K562 (cell line): ENCODE measurements around the gene FANCD2. TPM values are rescaled to one million over a fixed set of nuclear protein-coding genes. Genes with fewer than 3 reads are reported as not detected.
A peak's percentile ranks its signal among the peaks of the same experiment; 100 is the strongest.

ENCODE experiments used
- BRD4 ChIP-seq: fragments of 200-600 bp; sonication (generic); IDR thresholded peaks from 2 replicates; pipeline ENCODE4 v1.6.1; 2017; ENCODE audit warnings: inconsistent platforms
- CHCHD3 ChIP-seq: fragments of 250-450 bp; sonication (Bioruptor Pico); IDR thresholded peaks from 2 replicates; pipeline ENCODE4 v2.1.2; 2022; ENCODE audit warnings: mild to moderate bottlenecking
- EHMT2 ChIP-seq: fragments of 450-650 bp; IDR thresholded peaks from 2 replicates; pipeline ENCODE4 v1.6.1; 2018; ENCODE audit warnings: antibody characterized with exemption
- ESRRA ChIP-seq: fragments of 450-650 bp; IDR thresholded peaks from 2 replicates; pipeline ENCODE4 v1.6.1; 2014; ENCODE audit warnings: low read depth, mild to moderate bottlenecking, moderate library complexity, borderline replicate concordance
- ETV6 ChIP-seq, 3 experiments: fragments of 150-350 bp in 1 of 3; sonication (generic) in 1 of 3; formaldehyde crosslinking in 1 of 3; IDR thresholded peaks; 2 replicates each; pipeline versions ENCODE4 v1.6.1 to v1.8.0; 2014 to 2022; ENCODE audit warnings: borderline replicate concordance in 2 of 3, low read depth in 2 of 3, antibody characterized with exemption in 1 of 3, low read length in 1 of 3, mild to moderate bottlenecking in 1 of 3, missing genetic modification reagents in 1 of 3
- FOXK2 ChIP-seq, 2 experiments: fragments of 450-650 bp; IDR thresholded peaks in 1 of 2; conservative IDR thresholded peaks in 1 of 2; 2 replicates each; pipeline ENCODE4 v1.6.1; 2016; ENCODE audit warnings: low read depth in 2 of 2, mild to moderate bottlenecking in 1 of 2
- GABPA ChIP-seq: fragments of 200-800 bp; sonication (Bioruptor generic); conservative IDR thresholded peaks from 2 replicates; pipeline ENCODE4 v1.6.1; 2016; ENCODE audit warnings: low read depth, missing genetic modification characterization, missing compliant biosample characterization
- HDAC2 ChIP-seq: fragments of 450-650 bp; IDR thresholded peaks from 2 replicates; pipeline ENCODE4 v1.6.1; 2016; ENCODE audit warnings: mild to moderate bottlenecking
- JUN ChIP-seq, 2 experiments: sonication (generic) in 1 of 2; formaldehyde crosslinking in 1 of 2; IDR thresholded peaks; 2 replicates each; pipeline versions ENCODE4 v1.6.1 to v1.8.0; 2012 to 2022; ENCODE audit warnings: borderline replicate concordance in 2 of 2, mild to moderate bottlenecking in 2 of 2, improper control_type of control experiment in 1 of 2, low read depth in 1 of 2, low read length in 1 of 2, missing genetic modification reagents in 1 of 2
- MAZ ChIP-seq, 2 experiments: fragments of 450-650 bp in 1 of 2; sonication (generic) in 1 of 2; formaldehyde crosslinking; IDR thresholded peaks in 1 of 2; conservative IDR thresholded peaks in 1 of 2; 2 replicates each; pipeline versions ENCODE4 v1.4.0 to v1.5.0; 2020; ENCODE audit warnings: mild to moderate bottlenecking in 1 of 2, missing genetic modification reagents in 1 of 2
- MCM2 ChIP-seq: fragments of 450-650 bp; IDR thresholded peaks from 2 replicates; pipeline ENCODE4 v1.6.1; 2017; ENCODE audit warnings: low read depth, mild to moderate bottlenecking
- MEF2A ChIP-seq: IDR thresholded peaks from 2 replicates; pipeline ENCODE4 v1.6.1; 2011; ENCODE audit warnings: low read depth, mild to moderate bottlenecking, low read length, moderate library complexity; ENCODE audit not compliant: control insufficient read depth
- MYC ChIP-seq, 2 experiments: fragments of 250-450 bp in 1 of 2; sonication (Bioruptor Pico) in 1 of 2; IDR thresholded peaks; 2 replicates each; pipeline versions ENCODE4 v1.5.1 to v1.6.1; 2012 to 2021; ENCODE audit warnings: low read depth in 2 of 2, borderline replicate concordance in 1 of 2, improper control_type of control experiment in 1 of 2, low read length in 1 of 2, mild to moderate bottlenecking in 1 of 2, moderate library complexity in 1 of 2
- PHF21A ChIP-seq: fragments of 450-650 bp; IDR thresholded peaks from 2 replicates; pipeline ENCODE4 v1.6.1; 2017; ENCODE audit warnings: low read depth, borderline replicate concordance
- SREBF2 ChIP-seq: sonication (generic); formaldehyde crosslinking; IDR thresholded peaks from 2 replicates; pipeline ENCODE4 v1.4.0; 2020; ENCODE audit warnings: mild to moderate bottlenecking, missing genetic modification reagents
- TAF15 ChIP-seq: fragments of 200-400 bp; formaldehyde crosslinking; IDR thresholded peaks from 2 replicates; pipeline ENCODE4 v1.6.1; 2017; ENCODE audit warnings: mild to moderate bottlenecking, low read depth, low read length, moderate library complexity
- TBP ChIP-seq: optimal IDR thresholded peaks from 2 replicates; pipeline ENCODE3; 2011; ENCODE audit warnings: low read depth, low read length, improper control_type of control experiment
- THRA ChIP-seq: fragments of 450-650 bp; IDR thresholded peaks from 2 replicates; pipeline ENCODE4 v1.6.1; 2017; ENCODE audit warnings: mild to moderate bottlenecking, moderate library complexity
- TRIM24 ChIP-seq, 2 experiments: fragments of 450-650 bp; IDR thresholded peaks; 2 replicates each; pipeline ENCODE4 v1.6.1; 2016
- ZNF395 ChIP-seq: fragments of 200-800 bp; sonication (Bioruptor generic); IDR thresholded peaks from 2 replicates; pipeline ENCODE4 v1.6.1; 2017; ENCODE audit warnings: missing genetic modification characterization, missing compliant biosample characterization
- ZNF584 ChIP-seq: fragments of 200-800 bp; sonication (Bioruptor generic); IDR thresholded peaks from 2 replicates; pipeline ENCODE4 v1.6.1; 2016; ENCODE audit warnings: low read depth, mild to moderate bottlenecking, missing genetic modification characterization, missing compliant biosample characterization
- ZNF639 ChIP-seq, 2 experiments: fragments of 200-800 bp in 1 of 2; sonication (Bioruptor generic) in 1 of 2; sonication (generic) in 1 of 2; formaldehyde crosslinking in 1 of 2; IDR thresholded peaks in 1 of 2; conservative IDR thresholded peaks in 1 of 2; 2 replicates each; pipeline versions ENCODE4 v1.5.0 to v1.6.1; 2016 to 2020; ENCODE audit warnings: missing compliant biosample characterization in 1 of 2, missing genetic modification characterization in 1 of 2, missing genetic modification reagents in 1 of 2
- ZNF644 ChIP-seq: fragments of 200-800 bp; sonication (Bioruptor generic); IDR thresholded peaks from 2 replicates; pipeline ENCODE4 v1.6.1; 2016; ENCODE audit warnings: low read depth, missing genetic modification characterization, missing compliant biosample characterization
- polyA plus RNA-seq, 8 experiments: library from polyadenylated mRNA; depleted of rRNA in 4 of 8; stranded (reverse) in 5 of 8; unstranded in 3 of 8; fragments of >200 nt; fragmentation: Nextera tagmentation in 2 of 8; fragmentation: Illumina TruSeq in 1 of 8; extraction: Ambion mirVana in 2 of 8; extraction: Trizol in 1 of 8; gene quantifications; 2 replicates each; pipeline versions ENCODE4 v1.2.1 to v1.2.3, GENCODE V29; 2011 to 2014; ENCODE audit warnings: inconsistent platforms in 1 of 8, missing spikeins in 1 of 8
- total RNA-seq, 7 experiments: library from RNA; depleted of rRNA in 6 of 7; stranded (reverse); fragments of >200 nt in 6 of 7; fragmentation: Illumina TruSeq in 2 of 7; extraction: Trizol in 2 of 7; gene quantifications; 2 replicates each; pipeline versions ENCODE4 v1.2.1 to v1.2.3, GENCODE V29; 2011 to 2021; ENCODE audit warnings: low replicate concordance in 1 of 7

FANCD2 gene
- total and polyA plus RNA-seq, 9 of the 15 experiments (the other 6 are each of a cell fraction or from before 2014, with no cell fraction given): 59.4 to 137 (median 96.1) TPM

GRCh38 chr3:10140996-10141546 lies 114.8 kb downstream of the FANCD2 start (continued):
- no peak for TF ChIP-seq MYC (IDR thresholded peaks at IDR 0.05; ENCODE audit: low read depth, low read length)
- TF ChIP-seq MYC (CRISPR knock-in tag; IDR thresholded peaks at IDR 0.05; ENCODE audit: borderline replicate concordance, low read depth): no peak
- TF ChIP-seq TAF15: no peak
- TF ChIP-seq ZNF639 (CRISPR knock-in tag; conservative IDR thresholded peaks at IDR 0.05 in 1 of 2, IDR thresholded peaks at IDR 0.05 in 1 of 2): no peak
- TF ChIP-seq TBP: no peak
- no peak for TF ChIP-seq MAZ (CRISPR knock-in tag; conservative IDR thresholded peaks at IDR 0.05 in 1 of 2, IDR thresholded peaks at IDR 0.05 in 1 of 2)
- TF ChIP-seq MEF2A: no peak
- TF ChIP-seq EHMT2: no peak
- no peak for TF ChIP-seq JUN (IDR thresholded peaks at IDR 0.05; ENCODE audit: borderline replicate concordance, low read depth, low read length)
- no peak for TF ChIP-seq JUN (CRISPR knock-in tag; IDR thresholded peaks at IDR 0.05; ENCODE audit: borderline replicate concordance)
- TF ChIP-seq FOXK2 (conservative IDR thresholded peaks at IDR 0.05 in 1 of 2, IDR thresholded peaks at IDR 0.05 in 1 of 2; ENCODE audit: low read depth in 2 of 2): 0 out of 4 replicates have a peak, but pooled peaks of 1 of the 2 experiments have one; percentile 29
- TF ChIP-seq BRD4: peak; percentile 63; the same call in 1 of the 2 replicates
- no peak for TF ChIP-seq ZNF644 (tag)
- TF ChIP-seq TRIM24 (IDR thresholded peaks at IDR 0.05): peak in 1 of 2 experiments; percentile 24; a peak in 1 of 4 replicates
- peak; percentile 47; the same call in 1 of the 2 replicates for TF ChIP-seq HDAC2
- TF ChIP-seq GABPA (tag): no peak
- TF ChIP-seq ESRRA: no peak
- no peak for TF ChIP-seq THRA
- TF ChIP-seq ZNF584 (CRISPR knock-in tag): no peak
- no peak for TF ChIP-seq CHCHD3
- no peak for TF ChIP-seq PHF21A
- TF ChIP-seq MCM2: no peak
- no peak for TF ChIP-seq ETV6 (IDR thresholded peaks at IDR 0.05; ENCODE audit: borderline replicate concordance in 1 of 2, low read depth in 2 of 2, low read length in 1 of 2)
- no peak for TF ChIP-seq ETV6 (CRISPR knock-in tag; IDR thresholded peaks at IDR 0.05; ENCODE audit: borderline replicate concordance)
- TF ChIP-seq SREBF2: no peak
- no peak; the same call in 1 of the 2 replicates for TF ChIP-seq ZNF395 (CRISPR knock-in tag)
